Neural cell (in vitro differentiated cells): ENCODE measurements around the gene OTUB2. TPM values are rescaled to one million over a fixed set of nuclear protein-coding genes. Genes with fewer than 3 reads are reported as not detected.

ENCODE experiments used
- H2AFZ ChIP-seq: fragments of 200-600, 300-800 bp; sonication (generic), shearing (Covaris generic); 2 replicates; pipeline ENCODE4 v1.6.0; 2014; ENCODE audit warnings: low read depth, mild to moderate bottlenecking, antibody characterized with exemption, low read length, moderate library complexity
- H3F3A ChIP-seq: fragments of 200-600 bp; shearing (Covaris generic); 2 replicates; pipeline ENCODE4 v1.6.1; 2016; ENCODE audit warnings: mild to moderate bottlenecking, moderate library complexity, mixed read lengths, antibody characterized with exemption, low read length; ENCODE audit not compliant: insufficient read depth, poor library complexity, severe bottlenecking
- H3K27ac ChIP-seq: fragments of 200-600, 300-800 bp; sonication (generic), shearing (Covaris generic); 2 replicates; pipeline ENCODE4 v1.5.1; 2014; ENCODE audit warnings: mild to moderate bottlenecking, low read length, moderate library complexity
- H3K27me3 ChIP-seq: fragments of 300-800, 200-600 bp; sonication (generic), shearing (Covaris generic); 2 replicates; pipeline ENCODE4 v1.6.0; 2014; ENCODE audit warnings: mild to moderate bottlenecking, low read depth, low read length, moderate library complexity; ENCODE audit not compliant: insufficient read depth
- H3K36me3 ChIP-seq: fragments of 300-800, 200-600 bp; sonication (generic), shearing (Covaris generic); 2 replicates; pipeline ENCODE4 v1.5.1; 2014; ENCODE audit warnings: mild to moderate bottlenecking, antibody characterized with exemption, low read length, moderate library complexity; ENCODE audit not compliant: insufficient read depth
- H3K4me2 ChIP-seq: fragments of 300-800, 200-600 bp; sonication (generic), shearing (Covaris generic); 2 replicates; pipeline ENCODE4 v1.6.0; 2014; ENCODE audit warnings: mild to moderate bottlenecking, low read length
- H3K4me3 ChIP-seq: fragments of 300-800, 200-600 bp; sonication (generic), shearing (Covaris generic); 2 replicates; pipeline ENCODE4 v1.5.1; 2014; ENCODE audit warnings: mild to moderate bottlenecking, low read length, moderate library complexity
- H3K79me2 ChIP-seq: fragments of 200-600 bp; shearing (Covaris generic); replicated peaks from 2 replicates; pipeline ENCODE4 v1.6.0; 2014; ENCODE audit warnings: mild to moderate bottlenecking, low read length, moderate library complexity; ENCODE audit not compliant: insufficient read depth
- H3K9ac ChIP-seq: fragments of 300-800, 200-600 bp; sonication (generic), shearing (Covaris generic); 2 replicates; pipeline ENCODE4 v1.6.1; 2016; ENCODE audit warnings: mild to moderate bottlenecking, low read length, mixed read lengths
- H3K9me2 ChIP-seq: fragments of 200-600 bp; shearing (Covaris generic); 2 replicates; pipeline ENCODE4 v1.6.1; 2016; ENCODE audit warnings: mild to moderate bottlenecking, low read length, mixed read lengths; ENCODE audit not compliant: insufficient read depth
- H3K9me3 ChIP-seq: fragments of 200-600, 300-800 bp; sonication (generic), shearing (Covaris generic); 2 replicates; pipeline ENCODE4 v1.6.1; 2016; ENCODE audit warnings: mild to moderate bottlenecking, mixed run types, low read length, moderate library complexity, mixed read lengths
- H4K20me1 ChIP-seq: fragments of 200-600 bp; shearing (Covaris generic); 2 replicates; pipeline ENCODE4 v1.6.1; 2016; ENCODE audit warnings: mild to moderate bottlenecking, mixed run types; ENCODE audit not compliant: insufficient read depth
- EP300 ChIP-seq: fragments of 450-650 bp; conservative IDR thresholded peaks from 2 replicates; pipeline ENCODE4 v1.6.1; 2014; ENCODE audit warnings: antibody characterized with exemption, mild to moderate bottlenecking, moderate library complexity; ENCODE audit not compliant: poor library complexity, severe bottlenecking
- EZH2 ChIP-seq: fragments of 200-600, 300-800 bp; shearing (Covaris generic), sonication (generic); IDR thresholded peaks from 2 replicates; pipeline ENCODE4 v1.6.1; 2014; ENCODE audit warnings: antibody characterized with exemption, low read length, borderline replicate concordance, mild to moderate bottlenecking; ENCODE audit not compliant: insufficient read depth, poor library complexity, severe bottlenecking
- MXI1 ChIP-seq: fragments of 450-650 bp; conservative IDR thresholded peaks from 2 replicates; pipeline ENCODE4 v1.6.1; 2014; ENCODE audit warnings: antibody characterized with exemption, mild to moderate bottlenecking; ENCODE audit not compliant: poor library complexity, severe bottlenecking
- POLR2AphosphoS5 ChIP-seq: IDR thresholded peaks from 2 replicates; pipeline ENCODE4 v1.6.1; 2012
- RAD21 ChIP-seq: fragments of 450-650 bp; conservative IDR thresholded peaks from 2 replicates; pipeline ENCODE4 v1.6.1; 2014; ENCODE audit warnings: antibody characterized with exemption, mild to moderate bottlenecking, moderate library complexity
- SMC3 ChIP-seq: fragments of 450-650 bp; conservative IDR thresholded peaks from 2 replicates; pipeline ENCODE4 v1.6.1; 2014; ENCODE audit warnings: antibody characterized with exemption, mild to moderate bottlenecking, moderate library complexity; ENCODE audit not compliant: poor library complexity
- polyA plus RNA-seq: library from polyadenylated mRNA; depleted of rRNA; stranded (reverse); fragments of >200 nt; gene quantifications from 2 replicates; pipeline ENCODE4 v1.2.3, GENCODE V29; 2014
- TF ChIP-seq, protein P1 (sequence below): IDR thresholded peaks from 2 replicates; pipeline ENCODE4 v1.6.1; 2012; ENCODE audit warnings: borderline replicate concordance
- TF ChIP-seq, protein P2 (sequence below): fragments of 450-650 bp; IDR thresholded peaks from 2 replicates; pipeline ENCODE4 v1.5.1; 2014; ENCODE audit warnings: antibody characterized with exemption, mild to moderate bottlenecking, moderate library complexity; ENCODE audit not compliant: poor library complexity, severe bottlenecking

OTUB2 gene
- polyA plus RNA-seq, 1 donor from 2014 or later: 2.5 TPM

DNA sequence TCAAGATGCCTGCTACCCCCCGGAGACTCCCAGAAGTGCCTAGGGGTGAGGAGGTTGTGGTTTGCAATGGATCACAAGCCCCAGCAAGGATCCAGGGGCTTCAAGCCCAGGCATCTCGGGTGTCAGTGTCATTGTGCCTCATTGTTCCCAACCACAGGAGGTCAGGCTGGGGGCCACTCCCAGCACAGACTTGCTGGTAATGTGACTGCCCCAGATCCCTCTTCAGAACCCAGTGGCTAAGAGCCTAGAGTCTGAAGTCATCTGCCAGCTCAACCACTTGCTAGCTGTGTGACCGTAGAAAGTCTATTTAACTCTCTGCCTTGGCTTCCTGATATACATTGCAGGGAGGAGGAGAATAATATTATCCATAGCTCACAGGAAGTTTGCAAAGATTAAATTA lies 42.1 kb upstream of the OTUB2 start (continued):
- TF ChIP-seq EZH2: no peak

DNA sequence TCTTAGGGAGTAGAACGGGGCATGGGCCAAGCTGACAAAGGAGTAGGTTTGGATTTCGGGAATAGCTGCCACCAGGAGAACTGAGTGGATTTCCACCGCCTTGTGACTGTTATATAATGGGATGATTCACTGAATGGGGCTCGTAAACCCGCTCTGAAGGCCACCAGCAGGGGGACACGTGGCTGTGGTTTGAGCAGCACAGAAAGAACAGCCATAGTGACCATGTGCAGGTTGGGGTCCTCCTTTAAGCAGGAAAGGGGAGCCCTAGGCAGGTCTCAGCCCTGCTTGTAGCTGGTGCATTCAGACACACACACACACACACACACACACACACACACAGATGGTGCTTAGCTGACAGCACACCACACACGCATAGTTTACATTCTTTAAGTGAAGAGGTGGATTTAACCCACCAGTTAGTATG lies 41.1 kb upstream of the OTUB2 start:
- no peak overlapping the region for H3K9ac ChIP-seq
- no peaks in the 10 kb centered on the region for H3K9me2 ChIP-seq
- no peaks in the 10 kb centered on the region for H4K20me1 ChIP-seq
- H3K36me3 ChIP-seq: no peaks in the 10 kb centered on the region
- no peaks in the 10 kb centered on the region for H3F3A ChIP-seq
- H3K79me2 ChIP-seq: no peaks in the 10 kb centered on the region
- no peaks in the 10 kb centered on the region for H3K27me3 ChIP-seq
- no peak overlapping the region for H3K4me2 ChIP-seq
- TF ChIP-seq POLR2AphosphoS5 (no peak), EZH2 (no peak), EP300 (no peak), MXI1 (no peak), SMC3 (no peak), RAD21 (no peak)
- TF ChIP-seq, protein P1, sequence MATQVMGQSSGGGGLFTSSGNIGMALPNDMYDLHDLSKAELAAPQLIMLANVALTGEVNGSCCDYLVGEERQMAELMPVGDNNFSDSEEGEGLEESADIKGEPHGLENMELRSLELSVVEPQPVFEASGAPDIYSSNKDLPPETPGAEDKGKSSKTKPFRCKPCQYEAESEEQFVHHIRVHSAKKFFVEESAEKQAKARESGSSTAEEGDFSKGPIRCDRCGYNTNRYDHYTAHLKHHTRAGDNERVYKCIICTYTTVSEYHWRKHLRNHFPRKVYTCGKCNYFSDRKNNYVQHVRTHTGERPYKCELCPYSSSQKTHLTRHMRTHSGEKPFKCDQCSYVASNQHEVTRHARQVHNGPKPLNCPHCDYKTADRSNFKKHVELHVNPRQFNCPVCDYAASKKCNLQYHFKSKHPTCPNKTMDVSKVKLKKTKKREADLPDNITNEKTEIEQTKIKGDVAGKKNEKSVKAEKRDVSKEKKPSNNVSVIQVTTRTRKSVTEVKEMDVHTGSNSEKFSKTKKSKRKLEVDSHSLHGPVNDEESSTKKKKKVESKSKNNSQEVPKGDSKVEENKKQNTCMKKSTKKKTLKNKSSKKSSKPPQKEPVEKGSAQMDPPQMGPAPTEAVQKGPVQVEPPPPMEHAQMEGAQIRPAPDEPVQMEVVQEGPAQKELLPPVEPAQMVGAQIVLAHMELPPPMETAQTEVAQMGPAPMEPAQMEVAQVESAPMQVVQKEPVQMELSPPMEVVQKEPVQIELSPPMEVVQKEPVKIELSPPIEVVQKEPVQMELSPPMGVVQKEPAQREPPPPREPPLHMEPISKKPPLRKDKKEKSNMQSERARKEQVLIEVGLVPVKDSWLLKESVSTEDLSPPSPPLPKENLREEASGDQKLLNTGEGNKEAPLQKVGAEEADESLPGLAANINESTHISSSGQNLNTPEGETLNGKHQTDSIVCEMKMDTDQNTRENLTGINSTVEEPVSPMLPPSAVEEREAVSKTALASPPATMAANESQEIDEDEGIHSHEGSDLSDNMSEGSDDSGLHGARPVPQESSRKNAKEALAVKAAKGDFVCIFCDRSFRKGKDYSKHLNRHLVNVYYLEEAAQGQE: no peak
- TF ChIP-seq, protein P2, sequence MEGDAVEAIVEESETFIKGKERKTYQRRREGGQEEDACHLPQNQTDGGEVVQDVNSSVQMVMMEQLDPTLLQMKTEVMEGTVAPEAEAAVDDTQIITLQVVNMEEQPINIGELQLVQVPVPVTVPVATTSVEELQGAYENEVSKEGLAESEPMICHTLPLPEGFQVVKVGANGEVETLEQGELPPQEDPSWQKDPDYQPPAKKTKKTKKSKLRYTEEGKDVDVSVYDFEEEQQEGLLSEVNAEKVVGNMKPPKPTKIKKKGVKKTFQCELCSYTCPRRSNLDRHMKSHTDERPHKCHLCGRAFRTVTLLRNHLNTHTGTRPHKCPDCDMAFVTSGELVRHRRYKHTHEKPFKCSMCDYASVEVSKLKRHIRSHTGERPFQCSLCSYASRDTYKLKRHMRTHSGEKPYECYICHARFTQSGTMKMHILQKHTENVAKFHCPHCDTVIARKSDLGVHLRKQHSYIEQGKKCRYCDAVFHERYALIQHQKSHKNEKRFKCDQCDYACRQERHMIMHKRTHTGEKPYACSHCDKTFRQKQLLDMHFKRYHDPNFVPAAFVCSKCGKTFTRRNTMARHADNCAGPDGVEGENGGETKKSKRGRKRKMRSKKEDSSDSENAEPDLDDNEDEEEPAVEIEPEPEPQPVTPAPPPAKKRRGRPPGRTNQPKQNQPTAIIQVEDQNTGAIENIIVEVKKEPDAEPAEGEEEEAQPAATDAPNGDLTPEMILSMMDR: no peak
- no peak overlapping the region for H2AFZ ChIP-seq
- no peak overlapping the region for H3K27ac ChIP-seq
- no peak overlapping the region for H3K4me3 ChIP-seq
- H3K9me3 ChIP-seq: no peaks in the 10 kb centered on the region

DNA sequence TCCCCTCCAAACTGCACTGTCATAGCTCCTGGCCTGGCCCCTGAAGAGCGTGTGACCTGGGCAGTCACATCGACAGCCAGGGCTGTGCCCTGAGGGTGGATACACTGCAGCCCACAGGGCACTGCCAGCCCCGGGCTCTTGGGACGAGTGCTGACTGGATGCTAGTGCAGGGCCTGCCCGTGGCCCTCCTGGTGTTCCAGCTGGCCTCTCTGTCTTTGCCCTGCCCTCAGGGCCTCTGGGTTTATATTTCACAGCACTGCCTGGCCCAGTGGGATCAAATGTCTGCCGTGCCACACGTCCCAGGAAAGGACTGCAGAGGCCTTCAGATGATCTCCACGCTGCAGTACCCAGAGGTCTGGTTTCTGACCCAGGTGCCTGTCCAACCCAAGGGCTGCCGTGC lies 39.2 kb upstream of the OTUB2 start:
- Histone ChIP-seq H3K27me3 (no peaks in the 10 kb centered on the region), H3K36me3 (no peaks in the 10 kb centered on the region), H2AFZ (no peak overlapping the region), H3K79me2 (no peaks in the 10 kb centered on the region), H3K4me3 (no peak overlapping the region), H3K4me2 (no peak overlapping the region), H3K9ac (no peak overlapping the region), H3K9me3 (no peaks in the 10 kb centered on the region), H3K9me2 (no peaks in the 10 kb centered on the region), H3K27ac (no peak overlapping the region), H4K20me1 (no peaks in the 10 kb centered on the region), H3F3A (no peaks in the 10 kb centered on the region)
- TF ChIP-seq, protein P1: no peak
- TF ChIP-seq EP300 (no peak), POLR2AphosphoS5 (no peak)
